SK-N-SH treated with all-trans-retinoic acid at 6 μM for 48 hours (cell line): ENCODE measurements around the gene ACTR2.

Experiments used
- ATAC-seq: fragments of 200-7000 bp; cut with Tn5 transposase; 3 replicates; pipeline ENCODE4 v1.9.1; 2020; ENCODE audit warnings: mild to moderate bottlenecking, moderate library complexity
- ARNTL ChIP-seq: fragments of 450-650 bp; formaldehyde crosslinking; IDR thresholded peaks from 2 replicates; pipeline ENCODE4 v1.5.0; 2020; ENCODE audit warnings: low read depth, mild to moderate bottlenecking, moderate library complexity, borderline replicate concordance
- BACH2 ChIP-seq: fragments of 250-450 bp; sonication (Bioruptor Pico); IDR thresholded peaks from 2 replicates; pipeline ENCODE4 v1.9.0; 2021; ENCODE audit warnings: mild to moderate bottlenecking, borderline replicate concordance
- CSDC2 ChIP-seq: fragments of 250-450 bp; sonication (Bioruptor Pico); IDR thresholded peaks from 2 replicates; pipeline ENCODE4 v1.5.0; 2020; ENCODE audit warnings: mild to moderate bottlenecking, moderate library complexity
- ESRRG ChIP-seq: fragments of 250-450 bp; sonication (Bioruptor Pico); IDR thresholded peaks from 2 replicates; pipeline ENCODE4 v1.6.1; 2021; ENCODE audit warnings: mild to moderate bottlenecking
- GLIS3 ChIP-seq: fragments of 250-450 bp; sonication (Bioruptor Pico); IDR thresholded peaks from 2 replicates; pipeline ENCODE4 v1.5.0; 2020; ENCODE audit warnings: mild to moderate bottlenecking, moderate library complexity
- ISL1 ChIP-seq: fragments of 250-450 bp; sonication (Bioruptor Pico); IDR thresholded peaks from 2 replicates; pipeline ENCODE4 v2.1.2; 2022; ENCODE audit warnings: mild to moderate bottlenecking, moderate library complexity
- RARB ChIP-seq: fragments of 250-450 bp; sonication (Bioruptor Pico); IDR thresholded peaks from 2 replicates; pipeline ENCODE4 v1.8.0; 2021; ENCODE audit warnings: mild to moderate bottlenecking, moderate library complexity
- SNAI2 ChIP-seq: fragments of 250-450 bp; sonication (Bioruptor Pico); IDR thresholded peaks from 2 replicates; pipeline ENCODE4 v1.5.0; 2020; ENCODE audit warnings: mild to moderate bottlenecking, moderate library complexity
- TCF4 ChIP-seq: fragments of 250-450 bp; sonication (Bioruptor Pico); IDR thresholded peaks from 2 replicates; pipeline ENCODE4 v1.8.0; 2021; ENCODE audit warnings: mild to moderate bottlenecking, moderate library complexity, borderline replicate concordance
- TOX ChIP-seq: fragments of 250-450 bp; sonication (Bioruptor Pico); IDR thresholded peaks from 2 replicates; pipeline ENCODE4 v1.8.0; 2021; ENCODE audit warnings: mild to moderate bottlenecking, moderate library complexity, borderline replicate concordance
- ZC3H10 ChIP-seq: fragments of 250-450 bp; sonication (Bioruptor Pico); IDR thresholded peaks from 2 replicates; pipeline ENCODE4 v1.5.1; 2021; ENCODE audit warnings: mild to moderate bottlenecking, moderate library complexity
- ZFP30 ChIP-seq: fragments of 450-650 bp; formaldehyde crosslinking; IDR thresholded peaks from 2 replicates; pipeline ENCODE4 v1.5.0; 2022; ENCODE audit warnings: mild to moderate bottlenecking, moderate library complexity
- ZNF565 ChIP-seq: fragments of 450-650 bp; formaldehyde crosslinking; conservative IDR thresholded peaks from 2 replicates; pipeline ENCODE4 v1.5.0; 2020; ENCODE audit warnings: low read depth, mild to moderate bottlenecking, moderate library complexity
- ZNF70 ChIP-seq: fragments of 450-650 bp; formaldehyde crosslinking; IDR thresholded peaks from 2 replicates; pipeline ENCODE4 v1.5.0; 2020; ENCODE audit warnings: mild to moderate bottlenecking, moderate library complexity
- ZNF8 ChIP-seq: fragments of 450-650 bp; formaldehyde crosslinking; IDR thresholded peaks from 2 replicates; pipeline ENCODE4 v1.5.0; 2020; ENCODE audit warnings: mild to moderate bottlenecking, moderate library complexity
- TF ChIP-seq, protein P1 (sequence below): fragments of 250-450 bp; sonication (Bioruptor Pico); IDR thresholded peaks from 2 replicates; pipeline ENCODE4 v1.8.0; 2021; ENCODE audit warnings: low read depth, mild to moderate bottlenecking, moderate library complexity, borderline replicate concordance
- TF ChIP-seq, protein P2 (sequence below): fragments of 250-450 bp; sonication (Bioruptor Pico); IDR thresholded peaks from 2 replicates; pipeline ENCODE4 v1.5.0; 2020; ENCODE audit warnings: mild to moderate bottlenecking, moderate library complexity
- TF ChIP-seq, protein P3 (sequence below): fragments of 250-450 bp; sonication (Bioruptor Pico); IDR thresholded peaks from 2 replicates; pipeline ENCODE4 v1.8.0; 2020; ENCODE audit warnings: mild to moderate bottlenecking, moderate library complexity, borderline replicate concordance
- TF ChIP-seq, protein P4 (sequence below): fragments of 250-450 bp; sonication (Bioruptor Pico); IDR thresholded peaks from 2 replicates; pipeline ENCODE4 v1.5.1; 2020; ENCODE audit warnings: low read depth, mild to moderate bottlenecking, moderate library complexity
- TF ChIP-seq, protein P5 (sequence below): fragments of 250-450 bp; sonication (Bioruptor Pico); IDR thresholded peaks from 2 replicates; pipeline ENCODE4 v1.5.1; 2021; ENCODE audit warnings: mild to moderate bottlenecking, moderate library complexity

The ACTR2 gene

DNA sequence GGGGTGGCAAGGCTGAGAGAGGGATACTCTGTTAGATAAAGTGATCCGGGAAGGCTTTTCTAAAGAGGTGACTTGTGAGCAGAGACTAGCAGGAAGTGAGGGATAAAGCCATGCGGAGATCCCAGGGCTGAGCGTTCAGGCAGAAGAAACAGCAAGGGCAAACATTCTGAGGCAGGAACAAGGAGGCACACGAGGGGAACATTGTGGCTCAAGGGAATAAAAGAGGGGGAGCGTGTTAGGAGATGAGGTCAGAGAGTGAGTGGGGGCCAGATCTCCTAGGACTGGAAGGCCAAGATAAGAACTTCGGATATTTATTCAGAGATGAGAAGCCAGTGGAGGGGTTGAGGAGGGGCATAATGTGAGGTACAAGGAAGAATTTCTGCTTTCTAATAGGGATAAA, 67.1 kb downstream of the ACTR2 start:
- ATAC-seq: no peak
- TF ChIP-seq SNAI2 (CRISPR knock-in tag): no peak
- no peak for TF ChIP-seq TOX (CRISPR knock-in tag)
- TF ChIP-seq RARB (CRISPR knock-in tag): no peak
- no peak for TF ChIP-seq ESRRG (CRISPR knock-in tag)
- TF ChIP-seq ZNF565 (CRISPR knock-in tag): no peak
- TF ChIP-seq ZC3H10 (CRISPR knock-in tag): no peak
- TF ChIP-seq, protein P1, sequence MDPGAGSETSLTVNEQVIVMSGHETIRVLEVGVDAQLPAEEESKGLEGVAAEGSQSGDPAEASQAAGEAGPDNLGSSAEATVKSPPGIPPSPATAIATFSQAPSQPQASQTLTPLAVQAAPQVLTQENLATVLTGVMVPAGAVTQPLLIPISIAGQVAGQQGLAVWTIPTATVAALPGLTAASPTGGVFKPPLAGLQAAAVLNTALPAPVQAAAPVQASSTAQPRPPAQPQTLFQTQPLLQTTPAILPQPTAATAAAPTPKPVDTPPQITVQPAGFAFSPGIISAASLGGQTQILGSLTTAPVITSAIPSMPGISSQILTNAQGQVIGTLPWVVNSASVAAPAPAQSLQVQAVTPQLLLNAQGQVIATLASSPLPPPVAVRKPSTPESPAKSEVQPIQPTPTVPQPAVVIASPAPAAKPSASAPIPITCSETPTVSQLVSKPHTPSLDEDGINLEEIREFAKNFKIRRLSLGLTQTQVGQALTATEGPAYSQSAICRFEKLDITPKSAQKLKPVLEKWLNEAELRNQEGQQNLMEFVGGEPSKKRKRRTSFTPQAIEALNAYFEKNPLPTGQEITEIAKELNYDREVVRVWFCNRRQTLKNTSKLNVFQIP: no peak
- TF ChIP-seq, protein P2, sequence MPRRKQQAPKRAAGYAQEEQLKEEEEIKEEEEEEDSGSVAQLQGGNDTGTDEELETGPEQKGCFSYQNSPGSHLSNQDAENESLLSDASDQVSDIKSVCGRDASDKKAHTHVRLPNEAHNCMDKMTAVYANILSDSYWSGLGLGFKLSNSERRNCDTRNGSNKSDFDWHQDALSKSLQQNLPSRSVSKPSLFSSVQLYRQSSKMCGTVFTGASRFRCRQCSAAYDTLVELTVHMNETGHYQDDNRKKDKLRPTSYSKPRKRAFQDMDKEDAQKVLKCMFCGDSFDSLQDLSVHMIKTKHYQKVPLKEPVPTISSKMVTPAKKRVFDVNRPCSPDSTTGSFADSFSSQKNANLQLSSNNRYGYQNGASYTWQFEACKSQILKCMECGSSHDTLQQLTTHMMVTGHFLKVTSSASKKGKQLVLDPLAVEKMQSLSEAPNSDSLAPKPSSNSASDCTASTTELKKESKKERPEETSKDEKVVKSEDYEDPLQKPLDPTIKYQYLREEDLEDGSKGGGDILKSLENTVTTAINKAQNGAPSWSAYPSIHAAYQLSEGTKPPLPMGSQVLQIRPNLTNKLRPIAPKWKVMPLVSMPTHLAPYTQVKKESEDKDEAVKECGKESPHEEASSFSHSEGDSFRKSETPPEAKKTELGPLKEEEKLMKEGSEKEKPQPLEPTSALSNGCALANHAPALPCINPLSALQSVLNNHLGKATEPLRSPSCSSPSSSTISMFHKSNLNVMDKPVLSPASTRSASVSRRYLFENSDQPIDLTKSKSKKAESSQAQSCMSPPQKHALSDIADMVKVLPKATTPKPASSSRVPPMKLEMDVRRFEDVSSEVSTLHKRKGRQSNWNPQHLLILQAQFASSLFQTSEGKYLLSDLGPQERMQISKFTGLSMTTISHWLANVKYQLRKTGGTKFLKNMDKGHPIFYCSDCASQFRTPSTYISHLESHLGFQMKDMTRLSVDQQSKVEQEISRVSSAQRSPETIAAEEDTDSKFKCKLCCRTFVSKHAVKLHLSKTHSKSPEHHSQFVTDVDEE (CRISPR knock-in tag): no peak
- no peak for TF ChIP-seq ZNF70 (CRISPR knock-in tag)
- TF ChIP-seq ARNTL (CRISPR knock-in tag): no peak
- TF ChIP-seq, protein P3, sequence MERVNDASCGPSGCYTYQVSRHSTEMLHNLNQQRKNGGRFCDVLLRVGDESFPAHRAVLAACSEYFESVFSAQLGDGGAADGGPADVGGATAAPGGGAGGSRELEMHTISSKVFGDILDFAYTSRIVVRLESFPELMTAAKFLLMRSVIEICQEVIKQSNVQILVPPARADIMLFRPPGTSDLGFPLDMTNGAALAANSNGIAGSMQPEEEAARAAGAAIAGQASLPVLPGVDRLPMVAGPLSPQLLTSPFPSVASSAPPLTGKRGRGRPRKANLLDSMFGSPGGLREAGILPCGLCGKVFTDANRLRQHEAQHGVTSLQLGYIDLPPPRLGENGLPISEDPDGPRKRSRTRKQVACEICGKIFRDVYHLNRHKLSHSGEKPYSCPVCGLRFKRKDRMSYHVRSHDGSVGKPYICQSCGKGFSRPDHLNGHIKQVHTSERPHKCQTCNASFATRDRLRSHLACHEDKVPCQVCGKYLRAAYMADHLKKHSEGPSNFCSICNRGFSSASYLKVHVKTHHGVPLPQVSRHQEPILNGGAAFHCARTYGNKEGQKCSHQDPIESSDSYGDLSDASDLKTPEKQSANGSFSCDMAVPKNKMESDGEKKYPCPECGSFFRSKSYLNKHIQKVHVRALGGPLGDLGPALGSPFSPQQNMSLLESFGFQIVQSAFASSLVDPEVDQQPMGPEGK (CRISPR knock-in tag): no peak
- TF ChIP-seq ZFP30 (CRISPR knock-in tag): no peak
- TF ChIP-seq GLIS3 (CRISPR knock-in tag): no peak
- no peak for TF ChIP-seq BACH2 (CRISPR knock-in tag)
- no peak for TF ChIP-seq ZNF8 (CRISPR knock-in tag)
- TF ChIP-seq, protein P4, sequence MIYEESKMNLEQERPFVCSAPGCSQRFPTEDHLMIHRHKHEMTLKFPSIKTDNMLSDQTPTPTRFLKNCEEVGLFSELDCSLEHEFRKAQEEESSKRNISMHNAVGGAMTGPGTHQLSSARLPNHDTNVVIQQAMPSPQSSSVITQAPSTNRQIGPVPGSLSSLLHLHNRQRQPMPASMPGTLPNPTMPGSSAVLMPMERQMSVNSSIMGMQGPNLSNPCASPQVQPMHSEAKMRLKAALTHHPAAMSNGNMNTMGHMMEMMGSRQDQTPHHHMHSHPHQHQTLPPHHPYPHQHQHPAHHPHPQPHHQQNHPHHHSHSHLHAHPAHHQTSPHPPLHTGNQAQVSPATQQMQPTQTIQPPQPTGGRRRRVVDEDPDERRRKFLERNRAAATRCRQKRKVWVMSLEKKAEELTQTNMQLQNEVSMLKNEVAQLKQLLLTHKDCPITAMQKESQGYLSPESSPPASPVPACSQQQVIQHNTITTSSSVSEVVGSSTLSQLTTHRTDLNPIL: no peak
- TF ChIP-seq ISL1 (CRISPR knock-in tag): no peak
- TF ChIP-seq CSDC2 (CRISPR knock-in tag): no peak
- TF ChIP-seq, protein P5, sequence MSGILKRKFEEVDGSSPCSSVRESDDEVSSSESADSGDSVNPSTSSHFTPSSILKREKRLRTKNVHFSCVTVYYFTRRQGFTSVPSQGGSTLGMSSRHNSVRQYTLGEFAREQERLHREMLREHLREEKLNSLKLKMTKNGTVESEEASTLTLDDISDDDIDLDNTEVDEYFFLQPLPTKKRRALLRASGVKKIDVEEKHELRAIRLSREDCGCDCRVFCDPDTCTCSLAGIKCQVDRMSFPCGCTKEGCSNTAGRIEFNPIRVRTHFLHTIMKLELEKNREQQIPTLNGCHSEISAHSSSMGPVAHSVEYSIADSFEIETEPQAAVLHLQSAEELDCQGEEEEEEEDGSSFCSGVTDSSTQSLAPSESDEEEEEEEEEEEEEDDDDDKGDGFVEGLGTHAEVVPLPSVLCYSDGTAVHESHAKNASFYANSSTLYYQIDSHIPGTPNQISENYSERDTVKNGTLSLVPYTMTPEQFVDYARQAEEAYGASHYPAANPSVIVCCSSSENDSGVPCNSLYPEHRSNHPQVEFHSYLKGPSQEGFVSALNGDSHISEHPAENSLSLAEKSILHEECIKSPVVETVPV: no peak
- TF ChIP-seq, all 23 proteins: peak for 0

DNA sequence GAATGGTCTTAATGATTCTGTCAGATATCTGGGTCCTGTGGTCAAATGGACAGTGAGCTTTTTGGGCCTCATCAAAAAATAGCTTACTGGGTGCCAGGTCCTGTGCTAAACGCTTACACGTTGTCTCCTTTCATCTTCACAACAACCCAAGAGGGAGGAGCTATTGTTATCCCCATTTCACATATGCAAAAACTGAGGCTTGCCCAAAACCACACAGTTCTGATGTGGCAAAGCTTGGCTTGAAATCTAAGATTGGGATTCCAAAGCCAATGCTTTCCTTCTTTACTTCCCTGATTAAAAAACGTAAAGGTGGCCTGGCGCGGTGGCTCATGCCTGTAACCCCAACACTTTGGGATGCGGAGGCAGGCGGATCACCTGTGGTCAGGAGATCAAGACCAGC, 69.3 kb downstream of the ACTR2 start:
- no peak for ATAC-seq
- TF ChIP-seq ZNF565 (CRISPR knock-in tag): no peak

DNA sequence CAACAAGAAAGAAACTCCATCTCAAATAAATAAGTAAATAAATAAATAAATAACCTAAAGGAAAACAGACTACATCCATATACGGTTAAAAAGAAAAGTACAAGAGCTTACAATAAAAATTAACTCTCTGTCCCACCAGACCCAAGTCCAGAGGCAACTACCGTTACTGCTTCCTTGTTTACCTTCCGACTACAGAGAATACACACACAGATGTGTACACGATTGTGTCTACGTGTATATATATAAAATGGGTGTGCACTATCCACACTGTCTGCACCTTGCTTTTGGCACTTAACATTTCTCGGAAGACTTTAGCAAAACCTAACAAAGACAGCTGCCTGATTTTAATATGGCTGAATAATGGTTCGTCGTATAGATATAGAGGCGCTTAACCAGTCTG, 69.9 kb downstream of the ACTR2 start:
- ATAC-seq: no peak
- TF ChIP-seq TCF4 (CRISPR knock-in tag) (no peak), ZFP30 (CRISPR knock-in tag) (no peak), ISL1 (CRISPR knock-in tag) (no peak), ZNF70 (CRISPR knock-in tag) (no peak), RARB (CRISPR knock-in tag) (no peak), SNAI2 (CRISPR knock-in tag) (no peak), ARNTL (CRISPR knock-in tag) (no peak), CSDC2 (CRISPR knock-in tag) (no peak), ZNF8 (CRISPR knock-in tag) (no peak), ZNF565 (CRISPR knock-in tag) (no peak), TOX (CRISPR knock-in tag) (no peak)
- TF ChIP-seq, protein P2 (CRISPR knock-in tag): no peak
- TF ChIP-seq, protein P4: no peak
- TF ChIP-seq, protein P3 (CRISPR knock-in tag): no peak
